OCI-LY7 (cell line): ENCODE data around the gene TFB1M. TPM values are rescaled to one million over a fixed set of nuclear protein-coding genes. Genes with fewer than 3 reads are reported as not detected.

Experiments used
- BruUV-seq: library from RNA; stranded (reverse); fragments of 400-500 nt; replicated peaks from 2 replicates; lab custom pipeline; 2021; lab: Mats Ljungman, UMichigan
- CTCF ChIA-PET: fragments of 300-600 bp; sonication (Branson Sonifier 250); formaldehyde crosslinking; loops from one replicate; lab custom pipeline; 2022; ENCODE audit warnings: antibody characterized with exemption; ENCODE audit not compliant: unreplicated experiment; lab: Charles Lee
- POLR2A ChIA-PET: fragments of 300-600 bp; sonication (Branson Sonifier 250); formaldehyde crosslinking; loops from one replicate; lab custom pipeline; 2022; ENCODE audit warnings: antibody characterized with exemption; lab: Charles Lee
- DNase-seq: peaks from one replicate; pipeline ENCODE4 v3.0.0-alpha.2; 2015; ENCODE audit warnings: low spot score
- H2AFZ ChIP-seq: fragments of 200-600 bp; sonication (generic), shearing (Covaris generic); 2 replicates; pipeline ENCODE4 v1.6.1; 2014; ENCODE audit warnings: mild to moderate bottlenecking, antibody characterized with exemption, low read length, moderate library complexity
- H3K27ac ChIP-seq: fragments of 200-600 bp; sonication (generic); 2 replicates; pipeline ENCODE4 v1.5.1; 2014; ENCODE audit warnings: mixed run types, low read depth, mild to moderate bottlenecking, moderate library complexity, low read length, inconsistent platforms; ENCODE audit not compliant: poor library complexity, severe bottlenecking
- H3K36me3 ChIP-seq: fragments of 200-600 bp; sonication (generic); 2 replicates; pipeline ENCODE4 v1.6.1; 2014; ENCODE audit warnings: mild to moderate bottlenecking, antibody characterized with exemption, low read length, moderate library complexity, mixed read lengths; ENCODE audit not compliant: insufficient read depth
- H3K4me1 ChIP-seq: fragments of 200-600 bp; sonication (generic); 2 replicates; pipeline ENCODE4 v1.5.1; 2014; ENCODE audit warnings: mild to moderate bottlenecking, low read length; ENCODE audit not compliant: insufficient read depth, poor library complexity, severe bottlenecking
- H3K4me2 ChIP-seq: fragments of 200-600 bp; sonication (generic); 2 replicates; pipeline ENCODE4 v1.6.1; 2014; ENCODE audit warnings: mild to moderate bottlenecking, low read length
- H3K4me3 ChIP-seq: fragments of 200-600 bp; sonication (generic); 2 replicates; pipeline ENCODE4 v1.5.1; 2014; ENCODE audit warnings: mild to moderate bottlenecking, low read depth, low read length; ENCODE audit not compliant: poor library complexity, severe bottlenecking
- H3K79me2 ChIP-seq: fragments of 200-600 bp; sonication (generic); 2 replicates; pipeline ENCODE4 v1.6.1; 2016; ENCODE audit warnings: low read depth, mild to moderate bottlenecking, low read length, moderate library complexity, mixed read lengths; ENCODE audit not compliant: insufficient read depth
- H3K9me2 ChIP-seq: fragments of 200-600 bp; sonication (generic); 2 replicates; pipeline ENCODE4 v1.6.1; 2016; ENCODE audit warnings: mild to moderate bottlenecking, low read length, mixed read lengths; ENCODE audit not compliant: insufficient read depth
- H3K9me3 ChIP-seq: fragments of 200-600 bp; sonication (generic); 2 replicates; pipeline ENCODE4 v1.6.1; 2014; ENCODE audit warnings: mild to moderate bottlenecking, mixed run types, low read length, mixed read lengths
- H4K20me1 ChIP-seq: fragments of 200-600 bp; sonication (generic); 2 replicates; pipeline ENCODE4 v1.6.1; 2014; ENCODE audit warnings: mild to moderate bottlenecking, antibody characterized with exemption, low read length, moderate library complexity, mixed read lengths; ENCODE audit not compliant: insufficient read depth
- EZH2phosphoT487 ChIP-seq: fragments of 200-600 bp; sonication (generic); IDR thresholded peaks from 2 replicates; pipeline ENCODE4 v1.6.1; 2018; ENCODE audit warnings: low read depth, borderline replicate concordance, mild to moderate bottlenecking, mixed run types, antibody characterized with exemption, low read length, moderate library complexity, mixed read lengths
- intact Hi-C: fragments of 100-400 bp; cut with micrococcal nuclease; formaldehyde crosslinking; loops from one replicate; pipeline ENCODE4 v1.10.0; 2022; ENCODE audit not compliant: unreplicated experiment
- total RNA-seq, 2 experiments: library from RNA; depleted of rRNA in 1 of 2; stranded (reverse); fragments of >200 nt in 1 of 2; shearing (Covaris generic) in 1 of 2; gene quantifications; 2 replicates each; pipeline ENCODE4 v1.2.3, GENCODE V29; 2014 to 2022
- TF ChIP-seq, protein P1 (sequence below): fragments of 200-600 bp; sonication (generic); conservative IDR thresholded peaks from 2 replicates; pipeline ENCODE4 v1.5.1; 2014; ENCODE audit warnings: mild to moderate bottlenecking, antibody characterized with exemption, low read length, moderate library complexity, mixed read lengths

The TFB1M gene
- total RNA-seq, 2 experiments from 2014 or later = 34.8 to 62.8 TPM

- H3K27ac ChIP-seq = no peak overlapping the region
- H3K4me2 ChIP-seq = no peak overlapping the region
- peaks cover 19% of the 10 kb centered on the region; the same call in 1 of the 2 replicates for H3K79me2 ChIP-seq
- intact Hi-C loops = loop anchor here (10.0 kb wide), 1 partner anchor 1378 kb away; no protein-coding TSS in a partner anchor
- ChIA-PET POLR2A (interaction anchor here (0.5 to 2.8 kb wide), 9 partner anchors 8 to 1079 kb away, joined by 3 to 13 read pairs (median 5); no protein-coding TSS in a partner anchor), CTCF (no interaction called here)
- H3K9me3 ChIP-seq = no peaks in the 10 kb centered on the region
- peaks cover 33% of the 10 kb centered on the region for H3K4me1 ChIP-seq
- DNase-seq = peak; percentile 27
- no peaks in the 10 kb centered on the region for H4K20me1 ChIP-seq
- peak overlapping the region; percentile 43; the same call in 1 of the 2 replicates for H2AFZ ChIP-seq
- H3K9me2 ChIP-seq = no peaks in the 10 kb centered on the region
- peaks cover 6% of the 10 kb centered on the region for H3K36me3 ChIP-seq
- no peak for TF ChIP-seq EZH2phosphoT487
- TF ChIP-seq, protein P1, sequence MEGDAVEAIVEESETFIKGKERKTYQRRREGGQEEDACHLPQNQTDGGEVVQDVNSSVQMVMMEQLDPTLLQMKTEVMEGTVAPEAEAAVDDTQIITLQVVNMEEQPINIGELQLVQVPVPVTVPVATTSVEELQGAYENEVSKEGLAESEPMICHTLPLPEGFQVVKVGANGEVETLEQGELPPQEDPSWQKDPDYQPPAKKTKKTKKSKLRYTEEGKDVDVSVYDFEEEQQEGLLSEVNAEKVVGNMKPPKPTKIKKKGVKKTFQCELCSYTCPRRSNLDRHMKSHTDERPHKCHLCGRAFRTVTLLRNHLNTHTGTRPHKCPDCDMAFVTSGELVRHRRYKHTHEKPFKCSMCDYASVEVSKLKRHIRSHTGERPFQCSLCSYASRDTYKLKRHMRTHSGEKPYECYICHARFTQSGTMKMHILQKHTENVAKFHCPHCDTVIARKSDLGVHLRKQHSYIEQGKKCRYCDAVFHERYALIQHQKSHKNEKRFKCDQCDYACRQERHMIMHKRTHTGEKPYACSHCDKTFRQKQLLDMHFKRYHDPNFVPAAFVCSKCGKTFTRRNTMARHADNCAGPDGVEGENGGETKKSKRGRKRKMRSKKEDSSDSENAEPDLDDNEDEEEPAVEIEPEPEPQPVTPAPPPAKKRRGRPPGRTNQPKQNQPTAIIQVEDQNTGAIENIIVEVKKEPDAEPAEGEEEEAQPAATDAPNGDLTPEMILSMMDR = peak; percentile 55; the same call in 1 of the 2 replicates
- no TSS peak for BruUV-seq
- no peak overlapping the region for H3K4me3 ChIP-seq
These were observed 2.9 kb upstream of the TFB1M start for GRCh38 chr6:155317186-155317585.

DNA sequence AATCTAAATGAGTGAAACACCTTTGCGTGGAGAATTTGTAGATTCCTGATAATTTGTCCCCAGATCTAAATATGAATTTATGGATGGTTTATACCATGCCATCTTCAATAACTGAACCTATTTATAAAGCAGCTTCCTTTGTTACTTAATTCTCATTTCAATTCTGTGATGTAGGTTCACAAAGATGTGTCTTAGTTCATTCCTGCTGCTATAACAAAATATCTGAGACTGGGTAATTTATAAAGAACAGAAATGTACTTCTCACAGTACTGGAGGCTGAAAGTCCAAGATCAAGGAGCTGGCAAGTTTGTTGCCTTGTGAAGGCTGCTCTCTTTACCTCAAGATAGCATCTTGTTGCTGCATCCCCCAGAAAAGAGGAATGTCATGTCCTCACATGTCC is 2.1 kb upstream of the TFB1M start:
- Histone ChIP-seq H3K36me3 (peaks cover 14% of the 10 kb centered on the region), H3K4me3 (no peak overlapping the region), H4K20me1 (no peaks in the 10 kb centered on the region), H3K4me1 (peaks cover 40% of the 10 kb centered on the region), H3K9me2 (no peaks in the 10 kb centered on the region), H3K27ac (no peak overlapping the region), H3K79me2 (peaks cover 26% of the 10 kb centered on the region; the same call in 1 of the 2 replicates), H2AFZ (peak overlapping the region; percentile 43; the same call in 1 of the 2 replicates), H3K4me2 (0 out of 2 replicates have a peak overlapping the region, but pooled peaks have one; percentile 75), H3K9me3 (no peaks in the 10 kb centered on the region)
- TF ChIP-seq, protein P1 = no peak
- TF ChIP-seq EZH2phosphoT487 = no peak
- BruUV-seq = no TSS peak
- intact Hi-C loops = loop anchor here (10.0 kb wide), 1 partner anchor 1378 kb away; no protein-coding TSS in a partner anchor
- no peak for DNase-seq
- ChIA-PET POLR2A (interaction anchor here (0.7 to 2.8 kb wide), 22 partner anchors 9 to 1080 kb away, joined by 3 to 14 read pairs (median 6); no protein-coding TSS in a partner anchor), CTCF (no interaction called here)

DNA sequence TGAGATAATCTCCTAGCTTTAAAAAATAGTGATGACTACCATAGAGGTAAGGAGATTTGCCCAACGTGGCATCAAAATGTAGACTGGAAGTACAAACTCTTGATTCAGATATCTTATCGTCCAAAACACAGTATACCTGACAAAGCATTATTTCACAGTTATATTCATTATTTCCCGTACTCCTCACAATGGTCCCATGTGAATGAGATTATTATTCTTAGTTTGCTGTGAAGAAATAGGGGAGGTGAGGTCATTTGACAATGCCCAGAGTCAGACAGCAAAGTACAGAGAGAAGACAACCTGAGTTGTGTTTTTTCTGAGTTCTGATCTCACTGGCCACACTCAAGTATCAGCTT is 1.2 kb upstream of the TFB1M start:
- intact Hi-C loops = loop anchor here (2.0 to 10.0 kb wide), 3 partner anchors 135 to 1379 kb away; no protein-coding TSS in a partner anchor
- no peaks in the 10 kb centered on the region for H4K20me1 ChIP-seq
- no peaks in the 10 kb centered on the region for H3K9me3 ChIP-seq
- H3K4me1 ChIP-seq = peaks cover 41% of the 10 kb centered on the region
- H3K27ac ChIP-seq = peak overlapping the region; percentile 89
- peaks cover 23% of the 10 kb centered on the region for H3K36me3 ChIP-seq
- CTCF ChIA-PET = interaction anchor here (1.8 kb wide), 1 partner anchor 12 kb away, joined by 4 read pairs; no protein-coding TSS in a partner anchor
- DNase-seq = peak; percentile 17
- POLR2A ChIA-PET = interaction anchor here (0.5 to 3.4 kb wide), 31 partner anchors 8 to 1960 kb away, joined by 3 to 14 read pairs (median 4); no protein-coding TSS in a partner anchor
- no peaks in the 10 kb centered on the region for H3K9me2 ChIP-seq
- BruUV-seq = no TSS peak
- no peak for TF ChIP-seq EZH2phosphoT487
- TF ChIP-seq, protein P1 = no peak
- H3K4me2 ChIP-seq = peak overlapping the region; percentile 75
- H3K79me2 ChIP-seq = peaks cover 27% of the 10 kb centered on the region; the same call in 1 of the 2 replicates
- H2AFZ ChIP-seq = peak overlapping the region; percentile 77
- peak overlapping the region; percentile 69 for H3K4me3 ChIP-seq
